ENCODE measurements around the gene WAC.

WAC gene

GRCh38 chr10:28669227-28670173 lies 136.6 kb downstream of the WAC start:
- DNase-seq (ENCODE audit: low spot score): no peak
